GM19463 (cell line): ENCODE results near the gene MIS12.

Source experiments
- ATAC-seq: cut with Tn5 transposase; IDR thresholded peaks from one replicate; pipeline ENCODE4 v1.9.1; 2021; ENCODE audit warnings: mild to moderate bottlenecking, moderate library complexity; ENCODE audit not compliant: unreplicated experiment

Gene MIS12

GRCh38 chr17:5499476-5500231, 13.3 kb downstream of the MIS12 start:
- no peak for ATAC-seq

- ATAC-seq: no peak
Measured at GRCh38 chr17:5500247-5500588, 13.9 kb downstream of the MIS12 start.

GRCh38 chr17:5500589-5501391, 14.4 kb downstream of the MIS12 start:
- ATAC-seq: no peak

GRCh38 chr17:5501685-5502084, 15.3 kb downstream of the MIS12 start:
- ATAC-seq: no peak

- ATAC-seq: no peak
Measured at GRCh38 chr17:5502552-5502951, 16.2 kb downstream of the MIS12 start.

- no peak for ATAC-seq
Measured at GRCh38 chr17:5506307-5506706, 19.9 kb downstream of the MIS12 start.

- no peak for ATAC-seq
Measured at GRCh38 chr17:5508810-5509209, 22.4 kb downstream of the MIS12 start.

GRCh38 chr17:5509482-5509881, 23.1 kb downstream of the MIS12 start:
- ATAC-seq: no peak

GRCh38 chr17:5510771-5511170, 24.4 kb downstream of the MIS12 start:
- no peak for ATAC-seq

- no peak for ATAC-seq
Measured at GRCh38 chr17:5511401-5512225, 25.2 kb downstream of the MIS12 start.

GRCh38 chr17:5513628-5514027, 27.3 kb downstream of the MIS12 start:
- ATAC-seq: no peak

- no peak for ATAC-seq
Measured at GRCh38 chr17:5514976-5515375, 28.6 kb downstream of the MIS12 start.

- no peak for ATAC-seq
Measured at GRCh38 chr17:5516060-5516792, 29.9 kb downstream of the MIS12 start.

- ATAC-seq: no peak
Measured at GRCh38 chr17:5522476-5522875, 36.1 kb downstream of the MIS12 start.

GRCh38 chr17:5523249-5523648, 36.9 kb downstream of the MIS12 start:
- no peak for ATAC-seq

- ATAC-seq: peak; percentile 69
Measured at GRCh38 chr17:5526821-5527598, 40.6 kb downstream of the MIS12 start.

GRCh38 chr17:5527601-5528250, 41.4 kb downstream of the MIS12 start:
- ATAC-seq: no peak

- ATAC-seq: no peak
Measured at GRCh38 chr17:5530265-5531084, 44.1 kb downstream of the MIS12 start.

GRCh38 chr17:5531085-5531418, 44.7 kb downstream of the MIS12 start:
- ATAC-seq: no peak
